GM21360 (cell line): ENCODE data around the gene SLC10A3.
"Not testable (repeated sequence)": the region's sequence is repeated elsewhere in the genome, so short reads cannot be mapped to it uniquely, and the experiment has no call there.

Source experiments
- ATAC-seq: cut with Tn5 transposase; IDR thresholded peaks from one replicate; pipeline ENCODE4 v1.9.1; 2021; ENCODE audit warnings: mild to moderate bottlenecking, moderate library complexity; ENCODE audit not compliant: unreplicated experiment

SLC10A3 gene

DNA sequence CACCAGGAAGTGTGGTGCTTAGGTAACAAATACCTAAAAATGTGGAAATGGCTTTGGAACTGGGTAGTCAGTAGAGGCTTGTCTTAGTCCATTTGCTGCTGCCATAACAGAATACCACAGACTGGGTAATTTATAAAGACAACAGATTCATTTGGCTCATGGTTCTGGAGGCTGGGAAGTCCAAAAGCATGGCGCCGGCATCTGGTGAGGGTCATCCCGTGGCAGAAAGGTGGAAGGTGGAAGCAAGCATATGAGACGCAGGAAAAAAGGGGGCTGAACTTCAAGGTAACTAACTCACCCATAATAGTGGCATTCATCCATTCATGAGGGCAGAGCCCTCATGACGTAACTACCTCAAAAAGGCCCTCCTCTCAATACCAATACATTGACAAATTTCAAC, 19.0 kb upstream of the SLC10A3 start:
- ATAC-seq: no peak

- no peak for ATAC-seq
These were observed 17.9 kb upstream of the SLC10A3 start for GRCh38 chrX:154508384-154508745.

DNA sequence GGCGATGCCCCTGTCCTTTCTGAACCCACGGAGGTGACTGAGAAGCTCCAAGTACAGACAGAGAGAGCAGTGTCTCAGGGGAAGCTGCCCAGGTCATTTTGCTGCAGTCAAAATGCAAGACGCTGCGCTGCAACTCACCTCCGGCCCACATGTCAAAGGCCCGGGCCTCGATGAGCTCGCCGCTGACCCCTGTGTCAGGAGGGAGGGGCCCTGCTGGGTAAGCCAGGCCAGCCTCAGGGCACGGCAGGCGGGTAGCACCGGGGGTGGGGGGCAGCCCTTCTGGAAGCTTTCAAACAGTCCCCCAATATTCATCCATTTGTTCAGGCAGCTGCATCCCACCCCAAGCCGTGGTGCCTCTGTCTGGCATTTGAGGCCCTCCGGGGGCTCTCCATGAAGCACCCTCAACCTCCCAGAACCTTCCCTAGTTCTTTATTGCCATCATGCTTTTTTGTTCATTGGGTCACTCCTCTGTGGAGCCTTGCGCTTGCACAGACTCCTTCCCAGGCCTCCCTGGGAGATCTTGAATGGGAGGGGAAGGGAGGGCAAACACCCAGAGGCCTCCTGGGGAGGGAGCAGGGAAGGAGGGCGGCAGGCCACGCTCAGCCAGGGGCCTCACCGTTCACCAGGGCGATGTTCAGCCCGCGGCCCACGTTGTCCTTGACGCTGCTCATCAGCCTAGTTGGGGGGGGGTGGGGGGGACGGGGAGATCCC, 17.4 kb upstream of the SLC10A3 start:
- ATAC-seq: no peak

GRCh38 chrX:154506483-154507332, 16.3 kb upstream of the SLC10A3 start:
- ATAC-seq: no peak

GRCh38 chrX:154505734-154506133, 15.3 kb upstream of the SLC10A3 start:
- no peak for ATAC-seq

GRCh38 chrX:154502989-154503388, 12.6 kb upstream of the SLC10A3 start:
- ATAC-seq: no peak

DNA sequence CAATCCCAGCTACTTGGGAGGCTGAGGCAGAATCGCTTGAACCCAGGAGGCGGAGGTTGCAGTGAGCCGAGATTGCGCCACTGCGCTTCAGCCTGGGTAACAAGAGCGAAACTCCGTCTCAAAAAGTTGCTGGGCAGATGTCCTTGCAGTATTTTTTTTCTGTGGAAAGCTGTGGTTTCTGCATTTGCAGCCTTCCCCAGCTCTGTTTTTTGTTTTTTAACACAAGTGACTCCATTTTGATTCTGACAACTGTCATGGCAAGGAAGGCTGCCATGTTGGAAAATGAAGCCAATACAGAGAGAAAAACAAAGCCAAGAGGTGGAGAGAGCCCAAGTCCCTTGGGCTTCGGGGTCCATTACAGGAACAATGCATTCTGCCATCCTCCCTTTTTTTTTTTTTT, 11.7 kb upstream of the SLC10A3 start:
- ATAC-seq: no peak

DNA sequence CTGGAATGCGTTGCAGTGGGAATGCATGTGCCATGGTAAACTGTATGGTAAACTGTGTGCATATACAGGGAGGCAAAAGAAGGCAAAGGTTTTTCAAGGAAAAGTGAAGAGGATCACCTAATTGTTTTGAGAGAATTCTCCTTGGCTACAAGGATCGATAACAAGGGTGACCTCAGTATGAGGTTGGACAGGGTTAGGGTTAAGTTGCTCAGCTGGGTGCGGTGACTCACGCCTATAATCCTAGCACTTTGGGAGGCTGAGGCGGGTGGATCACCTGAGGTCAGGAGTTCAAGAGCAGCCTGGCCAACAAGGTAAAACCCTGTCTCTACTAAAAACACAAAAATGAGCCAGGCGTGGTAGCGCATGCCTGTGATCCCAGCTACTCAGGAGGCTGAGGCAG, 11.0 kb upstream of the SLC10A3 start:
- ATAC-seq: not testable (repeated sequence)

- ATAC-seq: not testable (repeated sequence)
These were observed 6.2 kb upstream of the SLC10A3 start for GRCh38 chrX:154496591-154497137.

DNA sequence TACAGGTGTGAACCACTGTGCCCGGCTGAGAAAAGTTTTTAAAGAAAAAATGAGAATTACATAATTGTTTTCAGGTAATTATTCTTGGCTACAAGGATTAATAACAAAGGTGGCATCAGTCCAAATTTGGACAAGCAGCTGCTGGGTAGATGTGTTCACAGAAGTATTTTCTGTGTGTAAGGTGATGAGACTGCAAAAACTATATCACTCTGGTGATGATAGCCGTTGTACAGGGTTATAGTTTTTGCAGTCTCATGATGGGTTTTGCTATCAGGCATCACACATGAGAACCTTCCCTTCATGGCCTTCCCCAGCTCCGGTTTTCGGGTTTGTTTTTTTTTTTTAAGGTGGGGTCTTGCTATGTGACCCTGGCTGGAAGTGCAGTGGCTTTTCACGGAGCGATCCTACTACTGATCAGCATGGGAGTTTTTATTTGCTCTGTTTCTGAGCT, 5.1 kb upstream of the SLC10A3 start:
- no peak for ATAC-seq

GRCh38 chrX:154494715-154495114, 4.3 kb upstream of the SLC10A3 start:
- ATAC-seq: no peak

GRCh38 chrX:154490021-154490413, 412 bp downstream of the SLC10A3 start:
- peak; percentile 10 for ATAC-seq

- no peak for ATAC-seq
These were observed 1.2 kb downstream of the SLC10A3 start for GRCh38 chrX:154489182-154489581.

DNA sequence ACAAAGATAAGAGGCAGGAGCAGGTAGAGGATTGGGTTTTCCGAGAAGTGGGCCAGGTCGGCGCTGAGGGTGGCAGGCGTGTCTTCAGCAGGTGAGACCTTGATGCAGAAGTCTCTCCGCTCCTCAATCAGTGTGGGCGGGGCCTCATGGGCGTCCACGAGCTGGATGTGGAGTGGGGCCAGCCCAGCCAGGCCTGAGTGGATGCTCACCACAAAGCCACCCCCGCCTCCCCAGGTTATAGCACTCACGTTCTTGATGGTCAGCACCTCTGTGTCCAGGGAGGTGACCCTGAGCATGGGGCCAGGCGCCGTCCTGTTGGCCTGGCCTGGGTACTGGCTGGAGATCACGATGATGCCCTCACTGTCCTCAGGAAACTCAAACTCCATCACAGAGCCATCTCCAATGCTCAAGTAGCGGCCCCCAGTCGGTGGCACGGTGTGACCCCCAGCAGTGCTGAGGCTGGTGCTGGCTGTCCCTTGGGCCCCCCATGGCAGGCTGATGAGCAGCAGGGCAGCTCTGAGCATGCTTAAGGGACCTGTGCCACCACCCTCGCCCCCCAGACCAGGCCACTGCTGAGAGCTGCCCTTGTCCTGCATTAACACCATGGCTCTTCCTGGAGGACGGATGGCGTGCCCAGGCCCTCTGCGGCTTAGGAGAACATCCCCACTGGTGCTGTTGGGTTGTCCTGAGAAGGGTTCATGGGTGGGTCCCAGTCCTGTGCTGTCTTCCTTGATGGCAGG, 1.9 kb downstream of the SLC10A3 start:
- no peak for ATAC-seq

GRCh38 chrX:154487518-154488290, 2.7 kb downstream of the SLC10A3 start:
- ATAC-seq: no peak

DNA sequence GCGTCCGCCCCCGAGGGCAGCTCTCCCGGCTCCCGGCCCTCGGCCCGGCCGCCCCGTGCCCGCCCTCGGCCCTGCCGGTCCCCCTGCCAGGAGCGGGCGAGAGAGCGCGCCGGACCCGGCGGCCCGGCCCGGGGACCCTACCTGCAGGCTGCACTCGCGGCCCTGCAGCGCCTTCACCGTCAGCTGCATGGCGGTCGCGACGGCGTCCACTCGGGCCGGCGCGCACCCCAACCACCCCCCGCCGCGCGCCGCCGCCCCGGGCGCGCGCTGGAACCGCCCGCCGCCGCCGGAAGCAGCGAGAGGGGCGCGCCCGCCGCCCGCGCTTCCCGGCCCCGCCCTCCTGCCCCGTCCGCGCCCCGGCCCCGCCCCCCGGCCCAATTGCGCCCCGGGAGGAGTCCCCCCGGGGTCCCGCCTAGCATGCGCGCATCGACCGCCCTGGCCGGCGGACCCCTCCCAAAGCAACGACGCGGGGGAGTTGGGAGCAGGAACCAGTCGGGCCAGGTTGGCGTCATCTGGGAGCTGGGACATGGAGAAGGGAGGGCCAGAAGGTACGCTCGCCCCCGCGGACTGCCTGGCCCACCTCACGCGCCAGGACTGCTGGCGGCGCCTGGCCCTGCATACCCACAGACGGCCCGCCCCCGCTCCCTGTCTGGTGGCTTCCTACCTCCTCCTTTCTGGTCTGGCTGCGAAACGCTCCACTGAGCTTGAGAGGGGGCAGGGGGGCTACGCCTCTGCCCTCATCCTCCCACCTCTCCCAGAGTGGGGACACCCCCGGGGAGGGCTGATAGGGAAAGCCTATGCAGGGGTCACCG, 3.8 kb downstream of the SLC10A3 start, which contains the start of gene UBL4A:
UBL4A (minus strand) TSS at position 220 of the 812 bp plus-strand sequence; CDS start at position 189, 31 bp downstream.
- no peak for ATAC-seq

DNA sequence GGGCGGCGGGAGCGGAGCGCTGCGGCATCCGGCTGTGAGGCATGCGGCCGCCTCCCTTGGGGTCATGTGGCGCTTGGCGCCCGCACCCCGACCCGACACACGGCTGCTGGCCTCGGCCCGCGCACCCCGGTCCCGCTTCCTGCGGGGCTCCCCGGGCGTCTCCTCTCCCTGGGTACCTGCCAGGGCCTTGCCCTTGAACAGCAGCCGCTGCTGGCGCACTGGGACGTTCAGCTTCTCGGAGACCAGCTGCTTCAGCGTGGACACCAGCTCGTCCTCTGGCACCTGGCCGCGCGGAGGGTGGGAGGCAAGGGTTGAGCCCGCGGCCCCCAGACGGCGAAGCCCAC, 4.4 kb downstream of the SLC10A3 start:
- ATAC-seq: no peak

GRCh38 chrX:154485150-154486051, 5.0 kb downstream of the SLC10A3 start:
- no peak for ATAC-seq
